K562 (cell line): ENCODE data around the gene SLC7A1. TPM values are rescaled to one million over a fixed set of nuclear protein-coding genes. Genes with fewer than 3 reads are reported as not detected.

Source experiments
- ATAC-seq: fragments of 200-7000 bp; cut with Tn5 transposase; 3 replicates; pipeline ENCODE4 v1.9.1; 2020; ENCODE audit warnings: moderate library complexity
- BruUV-seq: library from RNA; stranded (reverse); fragments of 400-500 nt; replicated peaks from 2 replicates; lab custom pipeline; 2021; lab: Mats Ljungman, UMichigan
- CTCF ChIA-PET: fragments of 300-600 bp; formaldehyde crosslinking; extraction: SDS; loops from one replicate; lab custom pipeline; 2021; ENCODE audit warnings: low intra/inter-chr PET ratio; lab: Yijun Ruan, JAX
- POLR2A ChIA-PET: fragments of 300-600, 350-650 bp; sonication (Branson Sonifier 250); formaldehyde crosslinking; extraction: SDS; loops from one replicate; lab custom pipeline; 2021; ENCODE audit warnings: antibody characterized with exemption, inconsistent platforms; lab: Yijun Ruan, JAX
- DNase-seq, 4 experiments: peaks; one replicate each; pipeline versions ENCODE4 v3.0.0 to v3.0.0-alpha.2; 2011 to 2018; ENCODE audit warnings: low spot score in 3 of 4, mixed read lengths in 3 of 4; ENCODE audit errors: extremely low read depth in 1 of 4
- FAIRE-seq: peaks from 2 replicates; lab custom pipeline; 2011; peaks lifted over from hg19 to GRCh38; lab: Jason Lieb, UNC
- H2AFZ ChIP-seq: 2 replicates; pipeline ENCODE4 v1.6.0; 2011; ENCODE audit warnings: low read depth, low read length, control low read depth, inconsistent platforms
- H3K27ac ChIP-seq: fragments of 200-600 bp; 3 replicates; pipeline ENCODE4 v1.8.0; 2011; ENCODE audit warnings: low read depth, mild to moderate bottlenecking, control low read depth, inconsistent platforms, low read length, moderate library complexity, mixed read lengths; ENCODE audit errors: extremely low read depth
- H3K27me3 ChIP-seq, 2 experiments: fragments of 300-600 bp in 1 of 2; 2 replicates in 1 of 2; 3 replicates in 1 of 2; pipeline versions ENCODE4 v1.6.0 to v1.8.0; 2011; ENCODE audit warnings: inconsistent platforms in 2 of 2, low read length in 2 of 2, mild to moderate bottlenecking in 1 of 2, mixed read lengths in 1 of 2, moderate library complexity in 1 of 2; ENCODE audit not compliant: control insufficient read depth in 2 of 2, insufficient read depth in 2 of 2
- H3K36me3 ChIP-seq: fragments of 300-600 bp; 3 replicates; pipeline ENCODE4 v1.8.0; 2011; ENCODE audit warnings: mild to moderate bottlenecking, low read length, inconsistent platforms; ENCODE audit not compliant: control insufficient read depth, insufficient read depth
- H3K4me1 ChIP-seq, 2 experiments: fragments of 200-600 bp in 1 of 2; replicated peaks in 1 of 2; 2 replicates in 1 of 2; 3 replicates in 1 of 2; pipeline versions ENCODE4 v1.5.1 to v1.8.0; 2011; ENCODE audit warnings: inconsistent platforms in 2 of 2, low read length in 2 of 2, mild to moderate bottlenecking in 1 of 2, mixed read lengths in 1 of 2, moderate library complexity in 1 of 2; ENCODE audit not compliant: control insufficient read depth in 2 of 2, insufficient read depth in 2 of 2
- H3K4me2 ChIP-seq: 2 replicates; pipeline ENCODE4 v1.6.1; 2011; ENCODE audit warnings: low read length, control low read depth, inconsistent platforms, mixed read lengths; ENCODE audit not compliant: insufficient read depth
- H3K4me3 ChIP-seq: fragments of 200-600 bp; sonication (generic), shearing (Covaris generic); 2 replicates; pipeline ENCODE4 v1.5.1; 2016; ENCODE audit warnings: control low read depth, inconsistent platforms
- H3K79me2 ChIP-seq: fragments of 200-600 bp; 3 replicates; pipeline ENCODE4 v1.8.0; 2011; ENCODE audit warnings: low read length, inconsistent platforms; ENCODE audit not compliant: control insufficient read depth, insufficient read depth
- H3K9ac ChIP-seq, 2 experiments: 2 replicates each; pipeline versions ENCODE4 v1.6.0 to v1.6.1; 2011; ENCODE audit warnings: low read depth in 2 of 2, low read length in 2 of 2, control low read depth in 1 of 2, inconsistent platforms in 1 of 2, mild to moderate bottlenecking in 1 of 2, mixed read lengths in 1 of 2; ENCODE audit not compliant: insufficient read depth in 1 of 2
- H3K9me1 ChIP-seq: one replicate; pipeline ENCODE4 v1.6.0; 2011; ENCODE audit warnings: inconsistent platforms, mild to moderate bottlenecking, low read length, moderate library complexity; ENCODE audit not compliant: control insufficient read depth, insufficient read depth
- H3K9me3 ChIP-seq: replicated peaks from 2 replicates; pipeline ENCODE4 v1.5.1; 2011; ENCODE audit warnings: low read depth, low read length, inconsistent platforms; ENCODE audit not compliant: control insufficient read depth, insufficient read depth
- H4K20me1 ChIP-seq: replicated peaks from 2 replicates; pipeline ENCODE4 v1.6.1; 2011; ENCODE audit warnings: low read length, inconsistent platforms, mixed read lengths; ENCODE audit not compliant: control insufficient read depth, insufficient read depth
- GABPA ChIP-seq: fragments of 200-800 bp; sonication (Bioruptor generic); conservative IDR thresholded peaks from 2 replicates; pipeline ENCODE4 v1.6.1; 2016; ENCODE audit warnings: low read depth, missing genetic modification characterization, missing compliant biosample characterization
- JUNB ChIP-seq: fragments of 450-650 bp; formaldehyde crosslinking; conservative IDR thresholded peaks from 2 replicates; pipeline ENCODE4 v1.4.0; 2020; ENCODE audit warnings: mild to moderate bottlenecking
- LEF1 ChIP-seq: fragments of 450-650 bp; IDR thresholded peaks from 2 replicates; pipeline ENCODE4 v1.6.1; 2016; ENCODE audit warnings: mild to moderate bottlenecking
- MCM5 ChIP-seq: fragments of 450-650 bp; IDR thresholded peaks from 2 replicates; pipeline ENCODE4 v1.6.1; 2016; ENCODE audit warnings: low read depth
- MIER1 ChIP-seq: fragments of 450-650 bp; IDR thresholded peaks from 2 replicates; pipeline ENCODE4 v1.6.1; 2016; ENCODE audit warnings: antibody characterized with exemption, mild to moderate bottlenecking, low read depth
- NFATC3 ChIP-seq: fragments of 450-650 bp; IDR thresholded peaks from 2 replicates; pipeline ENCODE4 v1.6.1; 2017; ENCODE audit warnings: mild to moderate bottlenecking
- PHF8 ChIP-seq: fragments of 200-600 bp; sonication (generic); IDR thresholded peaks from 2 replicates; pipeline ENCODE4 v1.6.1; 2012; ENCODE audit warnings: mixed run types, mild to moderate bottlenecking, inconsistent platforms, low read length, moderate library complexity, borderline replicate concordance
- STAT5B ChIP-seq: fragments of 250-450 bp; sonication (Bioruptor Pico); IDR thresholded peaks from 2 replicates; pipeline ENCODE4 v1.8.0; 2021; ENCODE audit warnings: mild to moderate bottlenecking, inconsistent platforms
- ZNF184 ChIP-seq: sonication (generic); formaldehyde crosslinking; IDR thresholded peaks from 2 replicates; pipeline ENCODE4 v1.5.0; 2020; ENCODE audit warnings: missing genetic modification reagents
- ZNF263 ChIP-seq: sonication (generic); formaldehyde crosslinking; IDR thresholded peaks from 2 replicates; pipeline ENCODE4 v1.8.0; 2022; ENCODE audit warnings: mild to moderate bottlenecking, missing genetic modification reagents, borderline replicate concordance
- ZNF780A ChIP-seq: fragments of 250-450 bp; sonication (Bioruptor Pico); IDR thresholded peaks from 2 replicates; pipeline ENCODE4 v1.5.0; 2021; ENCODE audit warnings: mild to moderate bottlenecking
- WGBS: fragments of 100-300 bp; shearing (Covaris generic); methylation state at CpG from one replicate; pipeline ENCODE4 v1.1.6; 2016; ENCODE audit warnings: low coverage, mixed read lengths; ENCODE audit not compliant: insufficient coverage; ENCODE audit errors: missing lambda C conversion rate; 5-methylcytosine and 5-hydroxymethylcytosine counted together
- in situ Hi-C: fragments of 300-500 bp; cut with MboI; formaldehyde crosslinking; loops from 4 replicates; pipeline ENCODE4 v1.15.0; 2018; ENCODE audit warnings: inconsistent platforms, mixed read lengths
- intact Hi-C: fragments of 100-400 bp; cut with micrococcal nuclease; formaldehyde crosslinking; loops from 2 replicates; pipeline ENCODE4 v1.14.2; 2022
- polyA plus RNA-seq, 8 experiments: library from polyadenylated mRNA; depleted of rRNA in 4 of 8; stranded (reverse) in 5 of 8; unstranded in 3 of 8; fragments of >200 nt; fragmentation: Nextera tagmentation in 2 of 8; fragmentation: Illumina TruSeq in 1 of 8; extraction: Ambion mirVana in 2 of 8; extraction: Trizol in 1 of 8; gene quantifications; 2 replicates each; pipeline versions ENCODE4 v1.2.1 to v1.2.3, GENCODE V29; 2011 to 2014; ENCODE audit warnings: inconsistent platforms in 1 of 8, missing spikeins in 1 of 8
- total RNA-seq, 7 experiments: library from RNA; depleted of rRNA in 6 of 7; stranded (reverse); fragments of >200 nt in 6 of 7; fragmentation: Illumina TruSeq in 2 of 7; extraction: Trizol in 2 of 7; gene quantifications; 2 replicates each; pipeline versions ENCODE4 v1.2.1 to v1.2.3, GENCODE V29; 2011 to 2021; ENCODE audit warnings: low replicate concordance in 1 of 7
- TF ChIP-seq, protein P1 (sequence below): fragments of 200-800 bp; sonication (Bioruptor generic); IDR thresholded peaks from 2 replicates; pipeline ENCODE4 v1.6.1; 2016; ENCODE audit warnings: missing genetic modification characterization, missing compliant biosample characterization
- TF ChIP-seq, protein P2 (sequence below): fragments of 250-450 bp; sonication (Bioruptor Pico); IDR thresholded peaks from 2 replicates; pipeline ENCODE4 v1.8.0; 2022; ENCODE audit warnings: inconsistent platforms, mild to moderate bottlenecking, moderate library complexity, borderline replicate concordance

Gene SLC7A1
- total and polyA plus RNA-seq, 9 of the 15 experiments (the other 6 are each of a cell fraction or from before 2014, with no cell fraction given) = 3.3 to 69.7 (median 10.8) TPM

DNA sequence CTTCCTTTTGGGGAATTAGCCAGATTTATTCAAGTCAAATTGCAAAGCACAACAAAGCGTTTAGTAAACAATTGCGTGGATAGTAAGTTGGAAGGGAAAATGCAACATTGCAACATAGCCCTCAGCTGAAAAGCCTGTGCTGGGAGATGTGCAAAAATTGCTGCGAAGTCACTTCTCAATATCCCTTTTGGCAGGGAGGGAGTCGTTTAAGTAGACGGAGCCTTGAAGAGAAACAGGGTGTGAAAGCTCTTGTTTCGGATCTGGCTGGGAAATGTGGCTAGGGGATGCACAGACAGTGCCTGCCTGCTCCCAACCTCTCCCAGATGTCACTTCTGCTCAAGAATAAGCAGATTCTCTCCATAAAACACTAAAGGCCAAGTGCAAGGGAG lies 56.8 kb downstream of the SLC7A1 start (continued):
- TF ChIP-seq, protein P1, sequence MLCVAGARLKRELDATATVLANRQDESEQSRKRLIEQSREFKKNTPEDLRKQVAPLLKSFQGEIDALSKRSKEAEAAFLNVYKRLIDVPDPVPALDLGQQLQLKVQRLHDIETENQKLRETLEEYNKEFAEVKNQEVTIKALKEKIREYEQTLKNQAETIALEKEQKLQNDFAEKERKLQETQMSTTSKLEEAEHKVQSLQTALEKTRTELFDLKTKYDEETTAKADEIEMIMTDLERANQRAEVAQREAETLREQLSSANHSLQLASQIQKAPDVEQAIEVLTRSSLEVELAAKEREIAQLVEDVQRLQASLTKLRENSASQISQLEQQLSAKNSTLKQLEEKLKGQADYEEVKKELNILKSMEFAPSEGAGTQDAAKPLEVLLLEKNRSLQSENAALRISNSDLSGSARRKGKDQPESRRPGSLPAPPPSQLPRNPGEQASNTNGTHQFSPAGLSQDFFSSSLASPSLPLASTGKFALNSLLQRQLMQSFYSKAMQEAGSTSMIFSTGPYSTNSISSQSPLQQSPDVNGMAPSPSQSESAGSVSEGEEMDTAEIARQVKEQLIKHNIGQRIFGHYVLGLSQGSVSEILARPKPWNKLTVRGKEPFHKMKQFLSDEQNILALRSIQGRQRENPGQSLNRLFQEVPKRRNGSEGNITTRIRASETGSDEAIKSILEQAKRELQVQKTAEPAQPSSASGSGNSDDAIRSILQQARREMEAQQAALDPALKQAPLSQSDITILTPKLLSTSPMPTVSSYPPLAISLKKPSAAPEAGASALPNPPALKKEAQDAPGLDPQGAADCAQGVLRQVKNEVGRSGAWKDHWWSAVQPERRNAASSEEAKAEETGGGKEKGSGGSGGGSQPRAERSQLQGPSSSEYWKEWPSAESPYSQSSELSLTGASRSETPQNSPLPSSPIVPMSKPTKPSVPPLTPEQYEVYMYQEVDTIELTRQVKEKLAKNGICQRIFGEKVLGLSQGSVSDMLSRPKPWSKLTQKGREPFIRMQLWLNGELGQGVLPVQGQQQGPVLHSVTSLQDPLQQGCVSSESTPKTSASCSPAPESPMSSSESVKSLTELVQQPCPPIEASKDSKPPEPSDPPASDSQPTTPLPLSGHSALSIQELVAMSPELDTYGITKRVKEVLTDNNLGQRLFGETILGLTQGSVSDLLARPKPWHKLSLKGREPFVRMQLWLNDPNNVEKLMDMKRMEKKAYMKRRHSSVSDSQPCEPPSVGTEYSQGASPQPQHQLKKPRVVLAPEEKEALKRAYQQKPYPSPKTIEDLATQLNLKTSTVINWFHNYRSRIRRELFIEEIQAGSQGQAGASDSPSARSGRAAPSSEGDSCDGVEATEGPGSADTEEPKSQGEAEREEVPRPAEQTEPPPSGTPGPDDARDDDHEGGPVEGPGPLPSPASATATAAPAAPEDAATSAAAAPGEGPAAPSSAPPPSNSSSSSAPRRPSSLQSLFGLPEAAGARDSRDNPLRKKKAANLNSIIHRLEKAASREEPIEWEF (CRISPR knock-in tag) = no peak

DNA sequence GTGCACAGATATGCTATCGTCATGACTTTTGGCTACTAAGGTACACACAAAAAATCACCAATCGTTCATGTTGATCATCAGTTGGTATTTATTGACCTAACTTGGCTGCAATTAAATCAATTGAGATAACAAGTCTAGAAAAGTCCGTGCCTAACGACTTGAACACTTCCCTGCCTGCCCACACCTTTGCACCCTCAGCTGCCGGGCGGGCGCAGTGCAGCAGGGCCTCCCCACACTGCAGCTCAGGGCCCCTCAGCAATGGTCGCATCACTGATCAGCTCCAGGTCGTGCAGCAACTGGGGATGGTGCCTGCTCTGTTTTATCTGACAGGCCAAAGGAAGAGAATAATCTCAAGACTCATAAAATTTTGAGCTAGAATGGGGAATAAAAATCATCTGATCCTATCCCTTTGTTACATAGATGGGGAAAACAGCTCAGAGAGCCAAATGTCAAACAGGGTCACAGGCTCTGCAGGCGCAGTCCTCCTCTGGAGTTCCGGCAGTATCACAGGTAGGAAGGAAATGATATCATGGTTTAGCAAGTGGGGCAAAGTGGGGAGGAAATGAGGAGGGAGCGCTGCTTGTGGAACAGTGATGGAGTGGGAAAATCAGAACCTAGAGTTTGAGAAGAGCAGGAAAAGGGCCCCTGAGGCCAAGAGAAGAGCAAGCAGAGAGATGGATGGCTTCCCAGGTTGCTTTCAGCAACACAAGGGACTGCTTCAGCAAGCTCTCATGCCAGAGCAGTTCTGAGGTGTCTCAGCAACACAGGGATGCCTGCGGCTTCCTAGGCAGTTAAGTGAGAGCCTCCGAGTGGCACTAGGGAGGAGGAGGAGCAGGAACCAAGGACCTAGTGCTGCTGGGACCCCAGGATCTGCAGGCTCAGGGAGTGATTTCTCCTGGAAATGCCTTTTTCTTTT lies 57.5 kb downstream of the SLC7A1 start:
- 87% methylated on average over 11 of the region's 14 CpGs for WGBS
- no peak for FAIRE-seq
- H3K9me3 ChIP-seq = no peaks in the 10 kb centered on the region
- H2AFZ ChIP-seq = no peak overlapping the region
- no peaks in the 10 kb centered on the region for H3K27me3 ChIP-seq
- BruUV-seq = no TSS peak
- H3K36me3 ChIP-seq = peaks cover 40% of the 10 kb centered on the region; the same call in 2 of the 3 replicates
- in situ Hi-C loops = no loop called here
- H3K4me2 ChIP-seq = no peak overlapping the region
- H3K27ac ChIP-seq = no peak overlapping the region
- no peak overlapping the region for H3K9ac ChIP-seq
- no peak for ATAC-seq
- H3K79me2 ChIP-seq = peaks cover 11% of the 10 kb centered on the region; the same call in 2 of the 3 replicates
- TF ChIP-seq, protein P2, sequence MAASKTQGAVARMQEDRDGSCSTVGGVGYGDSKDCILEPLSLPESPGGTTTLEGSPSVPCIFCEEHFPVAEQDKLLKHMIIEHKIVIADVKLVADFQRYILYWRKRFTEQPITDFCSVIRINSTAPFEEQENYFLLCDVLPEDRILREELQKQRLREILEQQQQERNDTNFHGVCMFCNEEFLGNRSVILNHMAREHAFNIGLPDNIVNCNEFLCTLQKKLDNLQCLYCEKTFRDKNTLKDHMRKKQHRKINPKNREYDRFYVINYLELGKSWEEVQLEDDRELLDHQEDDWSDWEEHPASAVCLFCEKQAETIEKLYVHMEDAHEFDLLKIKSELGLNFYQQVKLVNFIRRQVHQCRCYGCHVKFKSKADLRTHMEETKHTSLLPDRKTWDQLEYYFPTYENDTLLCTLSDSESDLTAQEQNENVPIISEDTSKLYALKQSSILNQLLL (CRISPR knock-in tag) = no peak
- TF ChIP-seq JUNB (CRISPR knock-in tag) (no peak), ZNF780A (CRISPR knock-in tag) (no peak), MIER1 (no peak), NFATC3 (no peak), ZNF263 (CRISPR knock-in tag) (no peak), GABPA (tag) (no peak), PHF8 (no peak), LEF1 (no peak), ZNF184 (CRISPR knock-in tag) (no peak), STAT5B (CRISPR knock-in tag) (no peak), MCM5 (no peak)
- ChIA-PET CTCF (no interaction called here), POLR2A (interaction anchor here (1.1 kb wide), 1 partner anchor 30 kb away, joined by 3 read pairs; no protein-coding TSS in a partner anchor)
- no peaks in the 10 kb centered on the region for H3K9me1 ChIP-seq
- no peaks in the 10 kb centered on the region for H3K4me1 ChIP-seq
- no peak for DNase-seq
- no peak overlapping the region for H3K4me3 ChIP-seq
- intact Hi-C loops = no loop called here
- peaks cover 8% of the 10 kb centered on the region; the same call in 1 of the 2 replicates for H4K20me1 ChIP-seq
